Bone marrow (tissue), 2 donors: Measurements from ENCODE around the gene CLPTM1L.
"Not testable (repeated sequence)": the region's sequence is repeated elsewhere in the genome, so short reads cannot be mapped to it uniquely, and the experiment has no call there.

Source experiments
- DNase-seq, 2 donors: peaks; one replicate each; lab custom pipeline; 2025; lab: John Stamatoyannopoulos, UW

Gene CLPTM1L

GRCh38 chr5:1326901-1327756 is 17.8 kb downstream of the CLPTM1L start:
- DNase-seq, result not testable (repeated sequence)

GRCh38 chr5:1326532-1326875 is 18.4 kb downstream of the CLPTM1L start:
- DNase-seq, result not testable (repeated sequence)

GRCh38 chr5:1325870-1326531 is 18.9 kb downstream of the CLPTM1L start:
- no peak for DNase-seq

- no peak for DNase-seq
Measured at GRCh38 chr5:1325191-1325741, 19.6 kb downstream of the CLPTM1L start.

GRCh38 chr5:1324719-1325190 is 20.1 kb downstream of the CLPTM1L start:
- no peak for DNase-seq

GRCh38 chr5:1324301-1324700 is 20.6 kb downstream of the CLPTM1L start:
- DNase-seq, result no peak

- DNase-seq, result no peak
Measured at GRCh38 chr5:1323803-1324173, 21.1 kb downstream of the CLPTM1L start.

GRCh38 chr5:1322955-1323802 is 21.7 kb downstream of the CLPTM1L start:
- DNase-seq, result no peak

- DNase-seq, result no peak
Measured at GRCh38 chr5:1322036-1322900, 22.6 kb downstream of the CLPTM1L start.

- no peak for DNase-seq
Measured at GRCh38 chr5:1321576-1321975, 23.3 kb downstream of the CLPTM1L start.

- no peak for DNase-seq
Measured at GRCh38 chr5:1320436-1321344, 24.2 kb downstream of the CLPTM1L start.

- no peak for DNase-seq
Measured at GRCh38 chr5:1319436-1320256, 25.3 kb downstream of the CLPTM1L start.

- DNase-seq, result no peak
Measured at GRCh38 chr5:1318659-1319251, 26.1 kb downstream of the CLPTM1L start.

GRCh38 chr5:1317921-1318565 is 26.9 kb downstream of the CLPTM1L start:
- no peak for DNase-seq

GRCh38 chr5:1316588-1317340 is 28.1 kb downstream of the CLPTM1L start:
- no peak for DNase-seq

- DNase-seq, result no peak
Measured at GRCh38 chr5:1315709-1316587, 29.0 kb downstream of the CLPTM1L start.
